Measurements from ENCODE around the gene UBXN7.

- TF ChIP-seq, protein P1, sequence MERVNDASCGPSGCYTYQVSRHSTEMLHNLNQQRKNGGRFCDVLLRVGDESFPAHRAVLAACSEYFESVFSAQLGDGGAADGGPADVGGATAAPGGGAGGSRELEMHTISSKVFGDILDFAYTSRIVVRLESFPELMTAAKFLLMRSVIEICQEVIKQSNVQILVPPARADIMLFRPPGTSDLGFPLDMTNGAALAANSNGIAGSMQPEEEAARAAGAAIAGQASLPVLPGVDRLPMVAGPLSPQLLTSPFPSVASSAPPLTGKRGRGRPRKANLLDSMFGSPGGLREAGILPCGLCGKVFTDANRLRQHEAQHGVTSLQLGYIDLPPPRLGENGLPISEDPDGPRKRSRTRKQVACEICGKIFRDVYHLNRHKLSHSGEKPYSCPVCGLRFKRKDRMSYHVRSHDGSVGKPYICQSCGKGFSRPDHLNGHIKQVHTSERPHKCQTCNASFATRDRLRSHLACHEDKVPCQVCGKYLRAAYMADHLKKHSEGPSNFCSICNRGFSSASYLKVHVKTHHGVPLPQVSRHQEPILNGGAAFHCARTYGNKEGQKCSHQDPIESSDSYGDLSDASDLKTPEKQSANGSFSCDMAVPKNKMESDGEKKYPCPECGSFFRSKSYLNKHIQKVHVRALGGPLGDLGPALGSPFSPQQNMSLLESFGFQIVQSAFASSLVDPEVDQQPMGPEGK (tag by site-specific recombination; IDR thresholded peaks at IDR 0.05), result no peak
- TF ChIP-seq ZNF169 (tag by site-specific recombination; IDR thresholded peaks at IDR 0.05), result no peak
- TF ChIP-seq, protein P2, sequence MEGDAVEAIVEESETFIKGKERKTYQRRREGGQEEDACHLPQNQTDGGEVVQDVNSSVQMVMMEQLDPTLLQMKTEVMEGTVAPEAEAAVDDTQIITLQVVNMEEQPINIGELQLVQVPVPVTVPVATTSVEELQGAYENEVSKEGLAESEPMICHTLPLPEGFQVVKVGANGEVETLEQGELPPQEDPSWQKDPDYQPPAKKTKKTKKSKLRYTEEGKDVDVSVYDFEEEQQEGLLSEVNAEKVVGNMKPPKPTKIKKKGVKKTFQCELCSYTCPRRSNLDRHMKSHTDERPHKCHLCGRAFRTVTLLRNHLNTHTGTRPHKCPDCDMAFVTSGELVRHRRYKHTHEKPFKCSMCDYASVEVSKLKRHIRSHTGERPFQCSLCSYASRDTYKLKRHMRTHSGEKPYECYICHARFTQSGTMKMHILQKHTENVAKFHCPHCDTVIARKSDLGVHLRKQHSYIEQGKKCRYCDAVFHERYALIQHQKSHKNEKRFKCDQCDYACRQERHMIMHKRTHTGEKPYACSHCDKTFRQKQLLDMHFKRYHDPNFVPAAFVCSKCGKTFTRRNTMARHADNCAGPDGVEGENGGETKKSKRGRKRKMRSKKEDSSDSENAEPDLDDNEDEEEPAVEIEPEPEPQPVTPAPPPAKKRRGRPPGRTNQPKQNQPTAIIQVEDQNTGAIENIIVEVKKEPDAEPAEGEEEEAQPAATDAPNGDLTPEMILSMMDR (tag by site-specific recombination; IDR thresholded peaks at IDR 0.05), result no peak
- no peak for TF ChIP-seq ZNF416 (tag by site-specific recombination; IDR thresholded peaks at IDR 0.05)
- no peak for TF ChIP-seq ZNF776 (tag by site-specific recombination; IDR thresholded peaks at IDR 0.05; ENCODE audit: borderline replicate concordance)
- TF ChIP-seq, protein P3, sequence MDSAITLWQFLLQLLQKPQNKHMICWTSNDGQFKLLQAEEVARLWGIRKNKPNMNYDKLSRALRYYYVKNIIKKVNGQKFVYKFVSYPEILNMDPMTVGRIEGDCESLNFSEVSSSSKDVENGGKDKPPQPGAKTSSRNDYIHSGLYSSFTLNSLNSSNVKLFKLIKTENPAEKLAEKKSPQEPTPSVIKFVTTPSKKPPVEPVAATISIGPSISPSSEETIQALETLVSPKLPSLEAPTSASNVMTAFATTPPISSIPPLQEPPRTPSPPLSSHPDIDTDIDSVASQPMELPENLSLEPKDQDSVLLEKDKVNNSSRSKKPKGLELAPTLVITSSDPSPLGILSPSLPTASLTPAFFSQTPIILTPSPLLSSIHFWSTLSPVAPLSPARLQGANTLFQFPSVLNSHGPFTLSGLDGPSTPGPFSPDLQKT (IDR thresholded peaks at IDR 0.05; ENCODE audit: borderline replicate concordance, low read depth, low read length), result no peak
- no peak for TF ChIP-seq ZNF768 (tag by site-specific recombination; IDR thresholded peaks at IDR 0.05)
- TF ChIP-seq, protein P4, sequence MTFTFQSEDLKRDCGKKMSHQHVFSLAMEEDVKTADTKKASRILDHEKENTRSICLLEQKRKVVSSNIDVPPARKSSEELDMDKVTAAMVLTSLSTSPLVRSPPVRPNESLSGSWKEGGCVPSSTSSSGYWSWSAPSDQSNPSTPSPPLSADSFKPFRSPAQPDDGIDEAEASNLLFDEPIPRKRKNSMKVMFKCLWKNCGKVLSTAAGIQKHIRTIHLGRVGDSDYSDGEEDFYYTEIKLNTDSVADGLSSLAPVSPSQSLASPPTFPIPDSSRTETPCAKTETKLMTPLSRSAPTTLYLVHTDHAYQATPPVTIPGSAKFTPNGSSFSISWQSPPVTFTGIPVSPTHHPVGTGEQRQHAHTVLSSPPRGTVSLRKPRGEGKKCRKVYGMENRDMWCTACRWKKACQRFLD (tag by site-specific recombination; IDR thresholded peaks at IDR 0.05), result no peak
- no peak for TF ChIP-seq HOXD13 (CRISPR knock-in tag; IDR thresholded peaks at IDR 0.05; ENCODE audit: borderline replicate concordance)
- TF ChIP-seq ZNF366 (tag by site-specific recombination; conservative IDR thresholded peaks at IDR 0.05), result no peak
- TF ChIP-seq, protein P5, sequence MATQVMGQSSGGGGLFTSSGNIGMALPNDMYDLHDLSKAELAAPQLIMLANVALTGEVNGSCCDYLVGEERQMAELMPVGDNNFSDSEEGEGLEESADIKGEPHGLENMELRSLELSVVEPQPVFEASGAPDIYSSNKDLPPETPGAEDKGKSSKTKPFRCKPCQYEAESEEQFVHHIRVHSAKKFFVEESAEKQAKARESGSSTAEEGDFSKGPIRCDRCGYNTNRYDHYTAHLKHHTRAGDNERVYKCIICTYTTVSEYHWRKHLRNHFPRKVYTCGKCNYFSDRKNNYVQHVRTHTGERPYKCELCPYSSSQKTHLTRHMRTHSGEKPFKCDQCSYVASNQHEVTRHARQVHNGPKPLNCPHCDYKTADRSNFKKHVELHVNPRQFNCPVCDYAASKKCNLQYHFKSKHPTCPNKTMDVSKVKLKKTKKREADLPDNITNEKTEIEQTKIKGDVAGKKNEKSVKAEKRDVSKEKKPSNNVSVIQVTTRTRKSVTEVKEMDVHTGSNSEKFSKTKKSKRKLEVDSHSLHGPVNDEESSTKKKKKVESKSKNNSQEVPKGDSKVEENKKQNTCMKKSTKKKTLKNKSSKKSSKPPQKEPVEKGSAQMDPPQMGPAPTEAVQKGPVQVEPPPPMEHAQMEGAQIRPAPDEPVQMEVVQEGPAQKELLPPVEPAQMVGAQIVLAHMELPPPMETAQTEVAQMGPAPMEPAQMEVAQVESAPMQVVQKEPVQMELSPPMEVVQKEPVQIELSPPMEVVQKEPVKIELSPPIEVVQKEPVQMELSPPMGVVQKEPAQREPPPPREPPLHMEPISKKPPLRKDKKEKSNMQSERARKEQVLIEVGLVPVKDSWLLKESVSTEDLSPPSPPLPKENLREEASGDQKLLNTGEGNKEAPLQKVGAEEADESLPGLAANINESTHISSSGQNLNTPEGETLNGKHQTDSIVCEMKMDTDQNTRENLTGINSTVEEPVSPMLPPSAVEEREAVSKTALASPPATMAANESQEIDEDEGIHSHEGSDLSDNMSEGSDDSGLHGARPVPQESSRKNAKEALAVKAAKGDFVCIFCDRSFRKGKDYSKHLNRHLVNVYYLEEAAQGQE (tag by site-specific recombination; IDR thresholded peaks at IDR 0.05), result no peak
- TF ChIP-seq ZNF48 (tag by site-specific recombination; IDR thresholded peaks at IDR 0.05), result no peak
- no peak for TF ChIP-seq ZBTB6 (tag by site-specific recombination; IDR thresholded peaks at IDR 0.05)
- no peak for TF ChIP-seq ZNF302 (tag by site-specific recombination; IDR thresholded peaks at IDR 0.05; ENCODE audit: low read depth)
Observed at GRCh38 chr3:196440041-196440537, 7.9 kb upstream of the UBXN7 start.

Data from HEK293 (cell line).